Measurements from ENCODE around the gene CD38. TPM values are rescaled to one million over a fixed set of nuclear protein-coding genes. Genes with fewer than 3 reads are reported as not detected.

Gene CD38
- total and polyA plus RNA-seq, 7 donors, result 1.2 to 11.4 (median 2.2) TPM

- intact Hi-C loops (cut with DNase I), result no loop called here
- DNase-seq, result no peak
- WGBS, 2 donors, result 79 to 89% methylated on average over 2 of the region's 2 CpGs
- Histone ChIP-seq H3K4me1 (peaks cover 0 to 20% (median 0%) of the 10 kb centered on the region in 4 donors), H3K4me3 (no peak overlapping the region), H3K27me3 (no peaks in the 10 kb centered on the region), H3K9me3 (no peaks in the 10 kb centered on the region), H3K36me3 (no peaks in the 10 kb centered on the region), H3K27ac (no peak overlapping the region)
- TF ChIP-seq POLR2AphosphoS5 (IDR thresholded peaks at IDR 0.05) (no peak), POLR2A (IDR thresholded peaks at IDR 0.05) (no peak), EP300 (IDR thresholded peaks at IDR 0.05) (no peak), CTCF (IDR thresholded peaks at IDR 0.05) (no peak)
These were observed 124.6 kb downstream of the CD38 start for GRCh38 chr4:15902746-15903145.

Other genes with a start within 250 kb of the CD38 start
- 100 to 1,000 TPM; 134 to 271 (median 202) TPM for gene FBXL5, start 123.0 kb upstream of the CD38 start, total RNA-seq
- 10 to 100 TPM; 32.9 to 48.0 (median 37.0) TPM for gene FBXL5, start 123.0 kb upstream of the CD38 start, polyA plus RNA-seq
- gene FAM200B, start 96.5 kb upstream of the CD38 start, total RNA-seq, result 100 to 1,000 TPM in 1 of 4 donors, 10 to 100 TPM in 3; 45.1 to 105 (median 72.2) TPM
- gene FAM200B, start 96.5 kb upstream of the CD38 start, polyA plus RNA-seq, result 100 to 1,000 TPM in 1 of 3 donors, 10 to 100 TPM in 2; 36.4 to 101 (median 88.9) TPM
- gene BST1, start 75.3 kb upstream of the CD38 start, total RNA-seq, result 10 to 100 TPM in 1 of 4 donors, 1 to 10 TPM in 3; 5.3 to 11.8 (median 6.6) TPM
- 1 to 10 TPM; 4.8 to 7.4 (median 5.3) TPM for gene BST1, start 75.3 kb upstream of the CD38 start, polyA plus RNA-seq
- gene FGFBP1, start 160.4 kb downstream of the CD38 start, total RNA-seq, result 1 to 10 TPM in 1 of 4 donors, not detected in 3; 1.4 TPM
- 10 to 100 TPM in 2 of 3 donors, 1 to 10 TPM in 1; 5.4 to 78.7 (median 10.6) TPM for gene FGFBP1, start 160.4 kb downstream of the CD38 start, polyA plus RNA-seq
- gene FGFBP2, start 184.8 kb downstream of the CD38 start, total RNA-seq, result 10 to 100 TPM in 2 of 4 donors, 1 to 10 TPM in 2; 3.8 to 17.1 (median 7.6) TPM
- 1 to 10 TPM; 1.8 to 4.8 (median 2.5) TPM for gene FGFBP2, start 184.8 kb downstream of the CD38 start, polyA plus RNA-seq

Measured in sigmoid colon (tissue), 7 donors.